ENCODE data around the gene NOL4L.

Gene NOL4L

DNA sequence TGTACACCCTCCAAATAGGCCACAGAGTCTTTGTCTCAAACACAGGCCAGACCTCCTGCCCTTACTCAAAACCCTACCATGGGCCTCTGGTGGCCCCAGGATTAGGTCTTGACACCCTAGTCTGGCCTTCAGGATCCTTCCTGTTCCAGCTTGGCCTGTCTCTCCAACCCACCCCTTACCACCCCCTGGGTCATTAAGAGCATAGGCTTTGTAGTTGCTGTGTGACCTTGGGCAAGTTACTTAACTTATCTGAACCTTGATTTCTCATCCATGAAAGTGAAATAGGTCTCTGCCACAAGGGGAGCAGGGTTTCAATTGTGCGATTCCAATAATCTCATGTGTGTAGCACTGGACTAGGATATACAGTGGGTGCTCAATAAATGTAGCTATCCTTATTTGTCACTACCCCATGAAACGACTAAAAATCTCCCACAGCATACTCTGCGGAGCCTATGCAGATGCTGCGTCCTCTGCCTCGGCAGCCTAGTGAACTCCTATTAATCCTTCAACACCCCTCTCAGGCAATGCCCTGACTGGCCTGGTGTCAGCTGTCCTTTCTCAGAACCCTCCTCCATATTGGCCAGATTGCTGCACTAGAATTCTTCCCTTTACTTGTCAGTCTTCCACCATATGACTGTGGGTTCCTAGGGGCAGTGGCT, 39.7 kb upstream of the NOL4L start:
- H3K27me3 ChIP-seq (ENCODE audit: insufficient read depth, low read length) = peaks cover under 1% of the 10 kb centered on the region; the same call in 1 of the 2 replicates
- H2AFZ ChIP-seq (ENCODE audit: low read length, unreplicated experiment) = no peak overlapping the region
- peaks cover 7% of the 10 kb centered on the region for H3K4me1 ChIP-seq (ENCODE audit: control insufficient read depth, insufficient read depth, low read length, unreplicated experiment)
- no peaks in the 10 kb centered on the region for H3K79me2 ChIP-seq (ENCODE audit: control insufficient read depth, insufficient read depth, low read length, unreplicated experiment)
- no peaks in the 10 kb centered on the region for H3K36me3 ChIP-seq (ENCODE audit: insufficient read depth, low read length)
- no peak overlapping the region for H3K4me3 ChIP-seq (ENCODE audit: low read depth, low read length)
- no peak overlapping the region for H3K27ac ChIP-seq (ENCODE audit: low read depth, low read length)

DNA sequence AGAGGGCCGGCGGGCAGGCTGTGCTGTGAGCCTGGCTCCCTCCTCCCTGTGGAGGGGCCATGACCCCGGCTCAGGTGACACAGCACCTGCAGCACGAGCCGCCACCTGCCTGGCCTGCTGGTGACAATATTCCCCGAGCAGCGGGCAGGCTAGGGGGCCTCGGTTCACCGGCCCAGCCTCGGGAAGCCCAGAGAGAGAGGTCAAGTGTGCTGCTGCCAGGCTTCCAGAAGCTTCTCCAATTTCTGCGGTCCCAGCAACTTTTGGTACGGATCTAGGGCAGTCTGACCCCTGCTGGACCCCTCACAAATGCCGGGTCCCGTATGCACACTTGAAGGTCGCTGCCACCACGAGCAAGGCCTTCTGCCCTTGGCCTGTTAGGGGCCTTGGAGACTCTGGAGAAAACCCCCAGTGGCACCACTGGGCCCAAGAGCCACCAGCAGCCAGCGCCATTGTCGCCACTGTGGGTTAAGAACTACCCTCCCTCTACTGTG, 38.6 kb upstream of the NOL4L start:
- Histone ChIP-seq H3K36me3 (ENCODE audit: insufficient read depth, low read length) (no peaks in the 10 kb centered on the region), H3K27me3 (ENCODE audit: insufficient read depth, low read length) (peaks cover 9% of the 10 kb centered on the region), H2AFZ (ENCODE audit: low read length, unreplicated experiment) (no peak overlapping the region), H3K79me2 (ENCODE audit: control insufficient read depth, insufficient read depth, low read length, unreplicated experiment) (no peaks in the 10 kb centered on the region), H3K4me1 (ENCODE audit: control insufficient read depth, insufficient read depth, low read length, unreplicated experiment) (peaks cover 7% of the 10 kb centered on the region), H3K4me3 (ENCODE audit: low read depth, low read length) (no peak overlapping the region), H3K27ac (ENCODE audit: low read depth, low read length) (no peak overlapping the region)

DNA sequence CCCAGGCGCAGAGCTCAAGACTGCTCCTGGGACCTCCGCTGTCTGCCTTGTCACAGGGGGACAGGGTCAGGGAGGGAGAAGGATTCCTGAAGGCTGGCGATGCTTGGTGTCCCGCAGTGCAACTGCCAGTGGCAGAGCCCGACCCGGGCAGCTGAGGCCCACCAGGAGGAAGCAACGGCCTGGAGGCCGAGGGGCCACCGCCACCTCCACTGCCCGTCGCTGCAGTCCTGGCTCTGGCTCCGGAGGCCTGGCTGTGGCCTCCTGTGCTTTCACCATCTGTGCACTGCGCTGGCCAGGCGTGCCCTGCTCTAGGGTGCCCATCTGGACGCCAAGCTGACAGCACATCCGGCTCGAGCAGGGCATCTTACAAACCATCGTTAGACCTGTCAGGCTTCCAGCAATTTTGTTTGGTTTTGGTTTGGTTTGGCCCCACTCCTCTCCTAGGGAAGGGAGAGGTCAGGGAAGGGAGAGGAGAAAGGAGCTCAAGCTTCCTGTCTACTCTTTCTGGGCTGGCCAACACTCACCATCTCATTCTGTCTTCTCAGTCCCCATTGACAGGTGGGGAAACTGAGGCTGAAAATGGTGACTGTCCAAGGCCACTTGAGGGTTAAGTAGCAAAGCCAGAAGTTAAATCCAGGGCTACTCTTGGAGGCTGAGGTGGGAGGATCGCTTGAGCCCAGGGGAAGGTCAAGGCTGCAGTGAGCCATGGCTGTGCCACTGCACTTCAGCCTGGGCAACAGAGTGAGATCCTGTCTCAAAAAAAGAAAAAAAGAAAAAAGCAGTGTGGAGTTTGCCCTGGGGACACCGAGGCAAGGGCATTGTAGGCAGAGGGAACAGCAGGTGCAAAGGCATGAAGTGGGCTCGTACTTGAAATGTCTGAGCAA, 37.7 kb upstream of the NOL4L start:
- Histone ChIP-seq H3K27me3 (ENCODE audit: insufficient read depth, low read length) (peaks cover 12% of the 10 kb centered on the region), H3K36me3 (ENCODE audit: insufficient read depth, low read length) (no peaks in the 10 kb centered on the region), H3K79me2 (ENCODE audit: control insufficient read depth, insufficient read depth, low read length, unreplicated experiment) (no peaks in the 10 kb centered on the region), H3K4me3 (ENCODE audit: low read depth, low read length) (no peak overlapping the region), H3K4me1 (ENCODE audit: control insufficient read depth, insufficient read depth, low read length, unreplicated experiment) (peaks cover 7% of the 10 kb centered on the region), H2AFZ (ENCODE audit: low read length, unreplicated experiment) (no peak overlapping the region), H3K27ac (ENCODE audit: low read depth, low read length) (no peak overlapping the region)

DNA sequence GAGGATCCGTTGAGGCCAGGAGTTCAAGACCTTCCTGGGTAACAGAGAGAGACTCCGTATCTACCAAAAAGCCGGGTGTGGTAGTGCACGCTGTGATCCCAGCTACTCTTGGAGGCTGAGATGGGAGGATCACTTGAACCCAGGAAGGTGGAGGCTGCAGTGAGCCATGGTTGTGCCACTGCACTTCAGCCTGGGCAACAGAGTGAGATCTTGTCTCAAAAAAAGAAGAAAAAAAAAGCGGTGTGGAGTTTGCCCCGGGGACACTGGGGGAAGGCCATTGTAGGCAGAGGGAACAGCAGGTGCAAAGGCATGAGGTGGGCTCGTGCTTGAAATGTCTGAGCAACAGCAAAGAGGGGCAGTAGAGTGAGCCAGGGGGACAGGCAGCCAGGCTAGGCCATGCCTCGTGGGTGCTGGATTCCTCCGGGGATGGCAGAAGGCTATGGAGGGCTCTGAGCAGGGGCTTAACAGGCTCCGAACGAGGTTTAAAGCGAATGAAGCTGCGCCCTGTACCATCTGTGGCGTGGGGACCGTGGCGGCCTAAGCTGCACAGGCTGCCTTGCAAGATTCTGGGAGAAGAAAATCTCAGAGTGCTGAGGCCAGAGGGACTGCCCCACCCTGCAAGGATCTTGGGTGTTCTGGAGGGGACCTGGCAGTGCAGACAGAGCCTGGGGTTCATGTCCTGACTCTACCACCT, 36.9 kb upstream of the NOL4L start:
- Histone ChIP-seq H3K27me3 (ENCODE audit: insufficient read depth, low read length) (peaks cover 12% of the 10 kb centered on the region), H3K36me3 (ENCODE audit: insufficient read depth, low read length) (no peaks in the 10 kb centered on the region), H3K27ac (ENCODE audit: low read depth, low read length) (no peak overlapping the region)

DNA sequence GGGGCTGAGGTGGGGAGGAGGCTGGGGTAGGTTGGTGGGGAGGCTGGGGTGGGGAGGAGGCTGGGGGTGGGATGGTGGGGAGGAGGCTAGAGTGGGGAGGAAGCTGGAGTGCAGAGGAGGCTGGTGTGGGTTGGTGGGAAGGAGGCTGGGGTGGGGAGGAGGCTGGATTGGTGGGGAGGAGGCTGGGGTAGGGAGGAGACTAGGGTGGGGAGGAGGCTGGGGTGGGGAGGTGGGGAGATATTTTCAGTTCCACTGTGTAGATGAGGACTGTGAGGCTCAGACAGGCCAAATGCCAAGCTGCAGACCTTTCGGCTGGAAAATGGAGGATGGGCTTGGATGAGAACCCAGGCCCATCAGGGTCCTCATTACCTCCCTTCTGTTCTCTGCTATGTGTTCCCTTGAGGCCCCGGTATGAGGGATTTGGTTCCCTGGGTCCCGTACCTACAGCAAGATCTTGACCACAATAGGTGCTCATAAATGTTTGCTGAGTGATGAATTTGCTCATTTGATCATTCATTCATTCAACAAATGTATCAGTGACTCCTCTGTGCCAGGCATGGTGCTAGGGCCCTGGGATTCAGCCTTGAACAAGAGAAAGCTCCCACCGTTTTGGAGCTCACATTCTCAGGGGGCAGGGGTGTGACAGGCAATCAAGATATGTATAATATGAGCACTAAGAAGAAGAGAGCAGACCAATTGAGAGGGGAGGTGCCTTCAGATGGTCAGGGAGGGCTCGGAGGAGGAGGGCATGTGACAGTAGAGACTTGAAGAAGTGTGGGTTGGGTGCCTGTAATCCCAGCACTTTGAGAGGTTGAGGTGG, 36.1 kb upstream of the NOL4L start:
- no peak overlapping the region for H3K27ac ChIP-seq (ENCODE audit: low read depth, low read length)
- no peak overlapping the region for H2AFZ ChIP-seq (ENCODE audit: low read length, unreplicated experiment)
- H3K36me3 ChIP-seq (ENCODE audit: insufficient read depth, low read length) = no peaks in the 10 kb centered on the region
- no peak overlapping the region for H3K4me3 ChIP-seq (ENCODE audit: low read depth, low read length)
- H3K27me3 ChIP-seq (ENCODE audit: insufficient read depth, low read length) = peaks cover 12% of the 10 kb centered on the region
- no peaks in the 10 kb centered on the region for H3K4me1 ChIP-seq (ENCODE audit: control insufficient read depth, insufficient read depth, low read length, unreplicated experiment)
- no peaks in the 10 kb centered on the region for H3K79me2 ChIP-seq (ENCODE audit: control insufficient read depth, insufficient read depth, low read length, unreplicated experiment)

More for the DNA sequence above, 36.9 kb upstream of the NOL4L start:
- peaks cover 2% of the 10 kb centered on the region for H3K4me1 ChIP-seq (ENCODE audit: control insufficient read depth, insufficient read depth, low read length, unreplicated experiment)
- no peaks in the 10 kb centered on the region for H3K79me2 ChIP-seq (ENCODE audit: control insufficient read depth, insufficient read depth, low read length, unreplicated experiment)
- no peak overlapping the region for H2AFZ ChIP-seq (ENCODE audit: low read length, unreplicated experiment)
- H3K4me3 ChIP-seq (ENCODE audit: low read depth, low read length) = no peak overlapping the region

DNA sequence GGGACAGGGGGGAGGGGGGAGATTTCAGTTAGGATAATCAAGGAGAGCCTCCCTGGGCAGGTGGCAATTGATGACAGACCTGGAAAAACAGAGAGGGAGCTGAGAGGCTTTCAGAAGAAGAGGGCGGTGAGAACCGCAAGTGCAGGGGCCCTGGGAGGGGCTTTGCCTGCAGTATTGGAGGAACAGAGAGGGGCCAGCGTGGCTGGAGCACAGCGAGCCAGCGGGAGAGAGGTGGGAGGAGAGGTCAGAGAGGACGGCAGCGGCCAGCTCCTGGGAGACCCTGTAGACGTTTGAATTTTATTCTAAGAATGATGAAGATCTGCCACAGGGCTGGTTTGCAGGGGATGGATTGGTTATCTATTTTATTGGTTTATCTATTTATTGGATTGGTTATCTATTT, 34.5 kb upstream of the NOL4L start:
- Histone ChIP-seq H3K4me1 (ENCODE audit: control insufficient read depth, insufficient read depth, low read length, unreplicated experiment) (no peaks in the 10 kb centered on the region), H3K79me2 (ENCODE audit: control insufficient read depth, insufficient read depth, low read length, unreplicated experiment) (no peaks in the 10 kb centered on the region), H3K27me3 (ENCODE audit: insufficient read depth, low read length) (peaks cover 12% of the 10 kb centered on the region), H2AFZ (ENCODE audit: low read length, unreplicated experiment) (no peak overlapping the region), H3K36me3 (ENCODE audit: insufficient read depth, low read length) (no peaks in the 10 kb centered on the region), H3K27ac (ENCODE audit: low read depth, low read length) (no peak overlapping the region), H3K4me3 (ENCODE audit: low read depth, low read length) (no peak overlapping the region)

DNA sequence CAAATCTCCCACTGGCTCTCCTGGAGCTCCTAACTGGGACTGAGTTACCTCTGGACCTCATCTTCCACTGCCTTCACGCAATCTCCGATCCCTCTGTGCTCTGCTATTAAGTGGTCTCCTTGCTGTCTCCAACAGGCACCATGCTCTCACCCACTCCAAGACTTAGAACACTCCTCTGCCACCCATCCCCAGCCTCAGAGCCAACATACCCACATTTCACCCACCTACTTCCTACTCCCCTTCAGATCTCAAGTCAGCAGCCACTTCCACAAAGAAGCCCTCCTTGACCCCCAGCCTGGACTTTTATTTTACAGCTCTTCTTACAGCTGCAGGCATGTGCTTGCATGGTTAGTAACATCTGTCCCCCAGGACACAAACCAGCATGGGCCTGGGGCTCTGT, 29.6 kb upstream of the NOL4L start:
- Histone ChIP-seq H3K27ac (ENCODE audit: low read depth, low read length) (no peak overlapping the region), H2AFZ (ENCODE audit: low read length, unreplicated experiment) (no peak overlapping the region)

DNA sequence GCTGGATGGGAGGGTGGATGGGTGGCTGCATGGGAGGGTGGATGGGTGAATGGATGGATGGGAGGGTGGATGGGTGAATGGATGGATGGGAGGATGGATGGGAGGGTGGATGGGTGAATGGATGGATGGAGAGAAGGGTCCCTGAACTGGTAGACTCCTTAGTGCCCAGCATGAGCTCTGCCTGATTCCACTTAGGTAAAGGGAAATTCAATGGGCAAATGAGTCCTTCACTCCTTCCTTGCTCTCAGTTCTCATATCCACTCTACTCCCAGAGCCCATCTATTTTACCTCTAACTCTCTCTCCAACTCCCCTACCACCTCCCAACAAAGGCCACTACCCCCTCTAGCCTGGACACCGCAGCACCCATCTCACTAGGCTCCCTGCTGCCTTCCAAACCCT, 29.2 kb upstream of the NOL4L start:
- Histone ChIP-seq H3K4me3 (ENCODE audit: low read depth, low read length) (no peak overlapping the region), H3K4me1 (ENCODE audit: control insufficient read depth, insufficient read depth, low read length, unreplicated experiment) (no peaks in the 10 kb centered on the region), H3K27ac (ENCODE audit: low read depth, low read length) (no peak overlapping the region), H3K27me3 (ENCODE audit: insufficient read depth, low read length) (peaks cover 6% of the 10 kb centered on the region), H3K79me2 (ENCODE audit: control insufficient read depth, insufficient read depth, low read length, unreplicated experiment) (no peaks in the 10 kb centered on the region), H3K36me3 (ENCODE audit: insufficient read depth, low read length) (no peaks in the 10 kb centered on the region), H2AFZ (ENCODE audit: low read length, unreplicated experiment) (no peak overlapping the region)

More for the DNA sequence above, 29.6 kb upstream of the NOL4L start:
- Histone ChIP-seq H3K4me3 (ENCODE audit: low read depth, low read length) (no peak overlapping the region), H3K36me3 (ENCODE audit: insufficient read depth, low read length) (no peaks in the 10 kb centered on the region), H3K79me2 (ENCODE audit: control insufficient read depth, insufficient read depth, low read length, unreplicated experiment) (no peaks in the 10 kb centered on the region), H3K4me1 (ENCODE audit: control insufficient read depth, insufficient read depth, low read length, unreplicated experiment) (no peaks in the 10 kb centered on the region), H3K27me3 (ENCODE audit: insufficient read depth, low read length) (peaks cover 11% of the 10 kb centered on the region)

DNA sequence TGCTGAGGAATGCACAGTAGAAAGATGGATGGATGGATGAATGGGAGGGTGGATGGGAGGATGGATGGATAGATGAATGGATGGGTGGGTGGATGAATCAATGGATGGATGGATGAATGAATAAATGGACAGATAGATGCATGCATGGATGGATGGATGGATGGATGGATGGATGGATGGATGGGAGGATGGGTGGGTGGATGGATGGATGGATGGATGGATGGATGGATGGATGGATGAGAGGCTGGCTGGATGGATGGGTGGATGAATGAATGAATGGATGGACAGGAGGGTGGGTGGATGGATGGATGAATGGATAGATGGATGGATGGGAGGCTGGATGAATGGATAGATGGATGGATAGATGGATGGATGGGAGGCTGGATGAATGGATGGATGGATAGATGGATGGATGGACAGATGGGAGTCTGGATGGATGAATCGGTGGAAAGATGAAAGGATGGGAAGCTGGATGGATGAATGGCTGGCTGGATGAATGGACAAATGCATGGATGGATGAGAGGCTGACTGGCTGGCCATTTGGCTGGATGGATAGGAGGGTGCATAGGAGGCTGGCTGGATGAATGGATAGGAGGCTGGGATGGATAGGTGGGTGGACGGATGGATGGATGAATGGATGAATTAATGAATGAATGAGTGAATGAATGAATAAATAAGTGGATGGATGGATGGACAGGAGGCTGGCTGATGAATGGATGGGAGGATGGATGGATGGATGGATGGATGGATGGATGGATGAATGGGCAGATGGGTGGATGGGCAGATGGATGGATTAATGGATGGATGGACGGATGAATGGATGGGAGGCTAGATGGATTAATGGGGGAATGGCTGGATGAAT, 28.3 kb upstream of the NOL4L start:
- Histone ChIP-seq H3K27me3 (ENCODE audit: insufficient read depth, low read length) (no peaks in the 10 kb centered on the region), H2AFZ (ENCODE audit: low read length, unreplicated experiment) (no peak overlapping the region), H3K36me3 (ENCODE audit: insufficient read depth, low read length) (no peaks in the 10 kb centered on the region), H3K4me1 (ENCODE audit: control insufficient read depth, insufficient read depth, low read length, unreplicated experiment) (no peaks in the 10 kb centered on the region), H3K4me3 (ENCODE audit: low read depth, low read length) (no peak overlapping the region), H3K27ac (ENCODE audit: low read depth, low read length) (no peak overlapping the region), H3K79me2 (ENCODE audit: control insufficient read depth, insufficient read depth, low read length, unreplicated experiment) (no peaks in the 10 kb centered on the region)

Data from ACC112 (cell line).